CD8-positive, alpha-beta memory T cell (primary cell): ENCODE results near the gene DEGS1. TPM values are rescaled to one million over a fixed set of nuclear protein-coding genes. Genes with fewer than 3 reads are reported as not detected.

Experiments used
- CTCF ChIA-PET: fragments of 350-600 bp; sonication (Branson Sonifier 250); formaldehyde crosslinking; loops from one replicate; lab custom pipeline; 2021; ENCODE audit warnings: antibody characterized with exemption; lab: Charles Lee
- POLR2A ChIA-PET: fragments of 350-600 bp; sonication (Branson Sonifier 250); formaldehyde crosslinking; loops from one replicate; lab custom pipeline; 2021; ENCODE audit warnings: antibody characterized with exemption; lab: Charles Lee
- DNase-seq, 5 donors: peaks; one replicate each; pipeline versions ENCODE4 v3.0.0 to v3.0.0-alpha.2; 2020 to 2022; ENCODE audit warnings: mixed read lengths in 1 of 5
- H3K27ac ChIP-seq: one replicate; pipeline ENCODE4 v1.7.0; 2013; ENCODE audit warnings: low read depth, mild to moderate bottlenecking, low read length, moderate library complexity
- H3K27me3 ChIP-seq: 2 replicates; pipeline ENCODE4 v1.7.0; 2013; ENCODE audit warnings: low read length, mild to moderate bottlenecking; ENCODE audit not compliant: insufficient read depth, poor library complexity, severe bottlenecking
- H3K36me3 ChIP-seq: 2 replicates; pipeline ENCODE4 v1.7.0; 2013; ENCODE audit warnings: mild to moderate bottlenecking, low read length, moderate library complexity; ENCODE audit not compliant: insufficient read depth
- H3K4me1 ChIP-seq: 2 replicates; pipeline ENCODE4 v1.7.0; 2013; ENCODE audit warnings: mild to moderate bottlenecking, low read length, moderate library complexity; ENCODE audit not compliant: insufficient read depth
- H3K4me3 ChIP-seq: 2 replicates; pipeline ENCODE4 v1.7.0; 2013; ENCODE audit warnings: mild to moderate bottlenecking, low read length
- H3K9me3 ChIP-seq: 2 replicates; pipeline ENCODE4 v1.7.0; 2013; ENCODE audit warnings: mild to moderate bottlenecking, low read length
- H3K27ac Mint-ChIP-seq, 8 donors: one replicate each; pipeline ENCODE4 v1.8.0; 2020 to 2021; ENCODE audit warnings: mixed read lengths in 8 of 8, mild to moderate bottlenecking in 6 of 8, inconsistent platforms in 3 of 8, moderate library complexity in 3 of 8
- H3K27me3 Mint-ChIP-seq, 2 donors: one replicate each; pipeline ENCODE4 v1.8.0; 2020 to 2021; ENCODE audit warnings: mixed read lengths in 2 of 2, mild to moderate bottlenecking in 1 of 2, moderate library complexity in 1 of 2
- H3K36me3 Mint-ChIP-seq, 3 donors: one replicate each; pipeline ENCODE4 v1.8.0; 2020 to 2021; ENCODE audit warnings: mixed read lengths in 3 of 3, inconsistent platforms in 1 of 3, mild to moderate bottlenecking in 1 of 3
- H3K4me1 Mint-ChIP-seq, 3 donors: one replicate each; pipeline ENCODE4 v1.8.0; 2020 to 2021; ENCODE audit warnings: mixed read lengths in 3 of 3, inconsistent platforms in 1 of 3, mild to moderate bottlenecking in 1 of 3
- H3K4me3 Mint-ChIP-seq, 7 donors: one replicate each; pipeline ENCODE4 v1.8.0; 2020 to 2021; ENCODE audit warnings: mixed read lengths in 7 of 7, mild to moderate bottlenecking in 6 of 7, moderate library complexity in 4 of 7, inconsistent platforms in 2 of 7
- H3K9me3 Mint-ChIP-seq, 5 donors: one replicate each; pipeline ENCODE4 v1.8.0; 2020 to 2022; ENCODE audit warnings: mixed read lengths in 5 of 5, mild to moderate bottlenecking in 3 of 5, moderate library complexity in 2 of 5, inconsistent platforms in 1 of 5
- polyA plus RNA-seq: library from polyadenylated mRNA; unstranded; fragments of 300-500 nt; fragmentation: Illumina TruSeq; gene quantifications from one replicate; pipeline ENCODE4 v1.2.3, GENCODE V29; 2021
- total RNA-seq, 2 experiments: library from RNA; stranded (reverse); gene quantifications; one replicate each; pipeline ENCODE4 v1.2.3, GENCODE V29; 2021

The DEGS1 gene
- total and polyA plus RNA-seq, 3 experiments from 2014 or later, result 46.4 to 111 (median 46.9) TPM

DNA sequence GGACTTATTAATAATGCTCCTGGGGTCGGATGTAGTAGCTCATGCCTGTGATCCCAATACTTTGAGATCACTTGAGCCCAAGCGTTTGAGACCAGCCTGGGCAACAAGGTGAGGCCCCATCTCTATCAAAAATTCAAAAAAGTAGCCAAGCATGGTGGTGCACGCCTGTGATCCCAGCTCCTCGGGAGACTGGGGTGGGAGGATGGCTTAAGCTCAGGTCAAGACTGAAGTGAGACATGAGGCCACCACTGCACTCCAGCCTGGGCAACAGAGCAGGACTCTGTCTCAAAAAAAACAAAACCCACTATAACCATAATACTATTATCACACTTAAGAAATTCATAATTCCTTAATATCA, 1.6 kb upstream of the DEGS1 start:
- H3K9me3 Mint-ChIP-seq, result no peaks in the 10 kb centered on the region
- ChIA-PET CTCF (interaction anchor here (0.6 to 2.6 kb wide), 3 partner anchors 8 to 65 kb away, joined by 3 to 8 read pairs (median 3); no protein-coding TSS in a partner anchor), POLR2A (no interaction called here)
- peaks cover 0 to 21% (median 2%) of the 10 kb centered on the region in 3 donors for H3K36me3 Mint-ChIP-seq
- H3K27me3 Mint-ChIP-seq, result no peaks in the 10 kb centered on the region
- H3K27ac Mint-ChIP-seq, result peak overlapping the region; percentile 86 to 98 (median 94)
- Histone ChIP-seq H3K36me3 (no peaks in the 10 kb centered on the region), H3K9me3 (no peaks in the 10 kb centered on the region), H3K27me3 (no peaks in the 10 kb centered on the region), H3K27ac (no peak overlapping the region), H3K4me1 (peaks cover 31% of the 10 kb centered on the region), H3K4me3 (no peak overlapping the region)
- DNase-seq, result no peak
- peak overlapping the region in 6 of 7 donors; percentile 83 to 95 (median 92) for H3K4me3 Mint-ChIP-seq
- peaks cover 27 to 45% (median 39%) of the 10 kb centered on the region in 3 donors for H3K4me1 Mint-ChIP-seq

- Mint-ChIP-seq H3K27ac (peak overlapping the region; percentile 86 to 98 (median 94)), H3K4me1 (peaks cover 32 to 51% (median 47%) of the 10 kb centered on the region in 3 donors), H3K4me3 (peak overlapping the region; percentile 83 to 95 (median 91)), H3K9me3 (no peaks in the 10 kb centered on the region), H3K27me3 (no peaks in the 10 kb centered on the region), H3K36me3 (peaks cover 0 to 24% (median 2%) of the 10 kb centered on the region in 3 donors)
- Histone ChIP-seq H3K4me1 (peaks cover 36% of the 10 kb centered on the region), H3K4me3 (peak overlapping the region; percentile 87), H3K27ac (peak overlapping the region; percentile 81), H3K27me3 (no peaks in the 10 kb centered on the region), H3K9me3 (no peaks in the 10 kb centered on the region), H3K36me3 (no peaks in the 10 kb centered on the region)
- peak; percentile 24 to 81 (median 68) for DNase-seq
- POLR2A ChIA-PET, result interaction anchor here (0.6 to 1.5 kb wide), 10 partner anchors 13 to 469 kb away, joined by 3 to 5 read pairs (median 4); partner anchors contain the start of genes CAPN2, FBXO28, NVL and TP53BP2
- CTCF ChIA-PET, result interaction anchor here (0.6 to 2.6 kb wide), 6 partner anchors 9 to 484 kb away, joined by 3 to 8 read pairs (median 4); no protein-coding TSS in a partner anchor
Observed at GRCh38 chr1:224182057-224182865, 779 bp upstream of the DEGS1 start.

- Mint-ChIP-seq H3K9me3 (peaks cover 0 to 3% (median 0%) of the 10 kb centered on the region in 5 donors), H3K27me3 (no peaks in the 10 kb centered on the region), H3K27ac (peak overlapping the region; percentile 88 to 97 (median 92)), H3K4me3 (peak overlapping the region; percentile 87 to 94 (median 89)), H3K4me1 (peaks cover 42 to 60% (median 58%) of the 10 kb centered on the region in 3 donors), H3K36me3 (peaks cover 0 to 31% (median 7%) of the 10 kb centered on the region in 3 donors)
- Histone ChIP-seq H3K4me1 (peaks cover 40% of the 10 kb centered on the region), H3K27ac (peak overlapping the region; percentile 81), H3K27me3 (no peaks in the 10 kb centered on the region), H3K36me3 (no peaks in the 10 kb centered on the region), H3K9me3 (no peaks in the 10 kb centered on the region), H3K4me3 (peak overlapping the region; percentile 87)
- CTCF ChIA-PET, result interaction anchor here (1.0 to 2.6 kb wide), 3 partner anchors 9 to 67 kb away, joined by 4 to 8 read pairs (median 4); no protein-coding TSS in a partner anchor
- DNase-seq, result peak; percentile 34 to 71 (median 60)
- POLR2A ChIA-PET, result interaction anchor here (1.2 to 1.5 kb wide), 2 partner anchors 67 to 70 kb away, joined by 5 read pairs; partner anchors contain the start of gene FBXO28
Observed at GRCh38 chr1:224183591-224184312, 712 bp downstream of the DEGS1 start.

DNA sequence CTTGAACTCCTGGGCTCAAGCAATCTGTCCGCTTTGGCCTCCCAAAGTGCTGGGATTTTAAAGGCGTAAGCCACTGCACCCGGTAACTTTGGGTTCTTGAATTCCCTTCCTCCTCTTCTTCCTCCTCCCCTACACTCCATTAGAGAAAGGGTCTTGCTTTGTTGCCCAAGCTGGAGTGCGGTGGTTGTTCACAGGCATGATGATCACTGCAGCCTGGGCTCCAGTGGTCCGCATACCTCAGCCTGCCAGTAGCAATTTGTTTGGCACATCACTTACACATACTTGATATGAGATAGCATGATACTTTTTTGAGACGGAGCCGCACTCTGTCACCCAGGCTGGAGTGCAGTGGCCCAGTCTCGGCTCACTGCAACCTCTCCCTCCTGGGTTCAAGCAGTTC, 2.2 kb downstream of the DEGS1 start:
- Histone ChIP-seq H3K4me1 (peaks cover 43% of the 10 kb centered on the region), H3K27ac (no peak overlapping the region), H3K27me3 (no peaks in the 10 kb centered on the region), H3K9me3 (no peaks in the 10 kb centered on the region), H3K36me3 (peaks cover 8% of the 10 kb centered on the region), H3K4me3 (no peak overlapping the region)
- POLR2A ChIA-PET, result no interaction called here
- Mint-ChIP-seq H3K4me3 (peak overlapping the region; percentile 87 to 94 (median 89)), H3K27me3 (no peaks in the 10 kb centered on the region), H3K9me3 (peaks cover 0 to 3% (median 0%) of the 10 kb centered on the region in 5 donors), H3K4me1 (peaks cover 51 to 73% (median 71%) of the 10 kb centered on the region in 3 donors), H3K36me3 (peaks cover 0 to 40% (median 10%) of the 10 kb centered on the region in 3 donors), H3K27ac (peak overlapping the region in 6 of 8 donors; percentile 71 to 95 (median 90))
- no peak for DNase-seq
- CTCF ChIA-PET, result no interaction called here

DNA sequence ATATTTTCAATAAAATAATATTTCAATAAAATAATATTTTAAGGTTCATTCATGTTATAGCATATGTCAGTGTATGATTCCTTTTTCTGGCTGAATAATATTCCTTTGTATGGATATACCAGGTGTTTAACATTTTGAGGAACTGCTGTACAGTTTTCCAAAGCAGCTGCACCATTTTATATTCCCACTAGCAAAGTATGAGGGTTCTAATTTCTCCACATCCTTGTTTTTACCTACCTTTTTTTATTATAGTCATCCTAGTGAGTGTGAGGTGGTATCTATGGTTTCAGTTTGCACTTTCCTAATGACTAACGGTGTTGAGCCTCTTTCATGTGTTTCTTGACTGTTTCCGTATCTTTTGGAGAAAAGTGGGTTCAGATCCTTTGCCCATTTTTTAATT, 5.2 kb downstream of the DEGS1 start:
- peaks cover 0 to 52% (median 15%) of the 10 kb centered on the region in 3 donors for H3K36me3 Mint-ChIP-seq
- peak overlapping the region; percentile 2 to 65 (median 54) for H3K4me3 Mint-ChIP-seq
- DNase-seq, result no peak
- Histone ChIP-seq H3K4me3 (no peak overlapping the region), H3K36me3 (peaks cover 9% of the 10 kb centered on the region), H3K27ac (no peak overlapping the region), H3K4me1 (peaks cover 33% of the 10 kb centered on the region), H3K9me3 (no peaks in the 10 kb centered on the region), H3K27me3 (no peaks in the 10 kb centered on the region)
- peaks cover 40 to 66% (median 55%) of the 10 kb centered on the region in 3 donors for H3K4me1 Mint-ChIP-seq
- CTCF ChIA-PET, result no interaction called here
- H3K9me3 Mint-ChIP-seq, result peaks cover 0 to 3% (median 0%) of the 10 kb centered on the region in 5 donors
- H3K27ac Mint-ChIP-seq, result peak overlapping the region in 7 of 8 donors; percentile 53 to 82 (median 68)
- H3K27me3 Mint-ChIP-seq, result no peaks in the 10 kb centered on the region
- POLR2A ChIA-PET, result no interaction called here

GRCh38 chr1:224189561-224189960, 6.5 kb downstream of the DEGS1 start:
- Histone ChIP-seq H3K9me3 (no peaks in the 10 kb centered on the region), H3K4me1 (peaks cover 27% of the 10 kb centered on the region), H3K27ac (no peak overlapping the region), H3K27me3 (no peaks in the 10 kb centered on the region), H3K4me3 (no peak overlapping the region), H3K36me3 (peaks cover 11% of the 10 kb centered on the region)
- peaks cover 5 to 56% (median 23%) of the 10 kb centered on the region in 3 donors for H3K36me3 Mint-ChIP-seq
- DNase-seq, result no peak
- peaks cover 36 to 61% (median 49%) of the 10 kb centered on the region in 3 donors for H3K4me1 Mint-ChIP-seq
- peaks cover 0 to 3% (median 0%) of the 10 kb centered on the region in 5 donors for H3K9me3 Mint-ChIP-seq
- H3K4me3 Mint-ChIP-seq, result peak overlapping the region in 1 of 7 donors; percentile 6
- ChIA-PET CTCF (interaction anchor here (1.8 kb wide), 1 partner anchor 73 kb away, joined by 4 read pairs; no protein-coding TSS in a partner anchor), POLR2A (no interaction called here)
- no peaks in the 10 kb centered on the region for H3K27me3 Mint-ChIP-seq
- H3K27ac Mint-ChIP-seq, result peak overlapping the region in 2 of 8 donors; percentile 37 to 54

GRCh38 chr1:224192082-224192788, 9.2 kb downstream of the DEGS1 start:
- Histone ChIP-seq H3K9me3 (no peaks in the 10 kb centered on the region), H3K27me3 (no peaks in the 10 kb centered on the region), H3K27ac (no peak overlapping the region), H3K4me1 (peaks cover 7% of the 10 kb centered on the region), H3K36me3 (peaks cover 11% of the 10 kb centered on the region), H3K4me3 (no peak overlapping the region)
- Mint-ChIP-seq H3K27ac (peak overlapping the region in 5 of 8 donors; percentile 35 to 84 (median 70)), H3K27me3 (no peaks in the 10 kb centered on the region), H3K36me3 (peaks cover 9 to 52% (median 25%) of the 10 kb centered on the region in 3 donors), H3K9me3 (peaks cover 0 to 3% (median 0%) of the 10 kb centered on the region in 5 donors), H3K4me3 (no peak overlapping the region), H3K4me1 (peaks cover 22 to 35% (median 28%) of the 10 kb centered on the region in 3 donors)
- no peak for DNase-seq
- ChIA-PET CTCF (interaction anchor here (1.1 to 1.7 kb wide), 3 partner anchors 9 to 39 kb away, joined by 4 to 5 read pairs (median 4); partner anchors contain the start of gene DEGS1), POLR2A (interaction anchor here (0.5 kb wide), 1 partner anchor 136 kb away, joined by 3 read pairs; no protein-coding TSS in a partner anchor)
